Upper lobe of left lung (tissue), 6 donors: ENCODE measurements around the gene MC2R. TPM values are rescaled to one million over a fixed set of nuclear protein-coding genes. Genes with fewer than 3 reads are reported as not detected.

ENCODE experiments used
- ATAC-seq, 2 donors: fragments of 200-7000 bp; cut with Tn5 transposase; one replicate each; pipeline ENCODE4 v1.9.1; 2022; ENCODE audit warnings: mild to moderate bottlenecking in 2 of 2, moderate library complexity in 2 of 2; ENCODE audit not compliant: low FRiP score in 2 of 2
- DNase-seq, 2 donors: peaks; one replicate each; pipeline ENCODE4 v3.0.0-alpha.2; 2019 to 2020
- H3K27ac ChIP-seq, 4 donors: fragments of 200-600 bp; sonication (generic); one replicate each; pipeline ENCODE4 v1.5.1; 2016 to 2019
- H3K27me3 ChIP-seq, 4 donors: fragments of 200-600 bp; sonication (generic); one replicate each; pipeline ENCODE4 v1.5.1; 2017 to 2019
- H3K36me3 ChIP-seq, 4 donors: fragments of 200-600 bp; sonication (generic); one replicate each; pipeline ENCODE4 v1.5.1; 2016 to 2019
- H3K4me1 ChIP-seq, 4 donors: fragments of 200-600 bp; sonication (generic); one replicate each; pipeline ENCODE4 v1.5.1; 2018 to 2019
- H3K4me3 ChIP-seq, 4 donors: fragments of 200-600 bp; sonication (generic); one replicate each; pipeline ENCODE4 v1.5.1; 2017 to 2019; ENCODE audit warnings: mild to moderate bottlenecking in 2 of 4, moderate library complexity in 1 of 4
- H3K9me3 ChIP-seq, 4 donors: fragments of 200-600 bp; sonication (generic); one replicate each; pipeline ENCODE4 v1.5.1; 2018 to 2019
- CTCF ChIP-seq, 6 experiments: fragments of 450-650 bp in 4 of 6; fragments of 200-600 bp in 2 of 6; sonication (generic) in 2 of 6; IDR thresholded peaks; one replicate each; pipeline ENCODE4 v1.5.1; 2016 to 2019; ENCODE audit warnings: antibody characterized with exemption in 6 of 6
- EP300 ChIP-seq, 4 donors: sonication (generic); formaldehyde crosslinking; IDR thresholded peaks; one replicate each; pipeline ENCODE4 v1.5.1; 2017; ENCODE audit warnings: antibody characterized with exemption in 4 of 4, control low read depth in 2 of 4
- POLR2A ChIP-seq, 4 donors: fragments of 450-650 bp; IDR thresholded peaks; one replicate each; pipeline ENCODE4 v1.5.1; 2016 to 2017; ENCODE audit warnings: antibody characterized with exemption in 4 of 4, mild to moderate bottlenecking in 2 of 4
- POLR2AphosphoS5 ChIP-seq, 2 donors: sonication (generic); formaldehyde crosslinking; IDR thresholded peaks; one replicate each; pipeline ENCODE4 v1.5.1; 2017; ENCODE audit warnings: antibody characterized with exemption in 2 of 2
- WGBS, 2 donors: methylation state at CpG; one replicate each; pipeline ENCODE4 v1.1.5; 2017 to 2018; 5-methylcytosine and 5-hydroxymethylcytosine counted together
- total RNA-seq, 6 donors: library from RNA; depleted of rRNA in 4 of 6; stranded (reverse); fragments of >200 nt in 4 of 6; gene quantifications; one replicate each; pipeline versions ENCODE4 v1.1.0 to v1.2.1, GENCODE V29; 2016 to 2021
- donor health status: DM: no; HTN: no; CAD: no; lungs with moderate emphysema.
- donor health status: DM: no; HTN: yes; CAD: no; lungs with severe emphysema.

Gene MC2R
- total RNA-seq, 6 donors from 2014 or later = not detected

- WGBS, 2 donors = 70 to 71% methylated on average over 10 of the region's 10 CpGs
- TF ChIP-seq CTCF (IDR thresholded peaks at IDR 0.05) = no peak
- no peak for TF ChIP-seq POLR2A (IDR thresholded peaks at IDR 0.05)
- no peak for TF ChIP-seq EP300 (IDR thresholded peaks at IDR 0.05)
- no peak for TF ChIP-seq POLR2AphosphoS5 (IDR thresholded peaks at IDR 0.05)
- Histone ChIP-seq H3K27ac (no peak overlapping the region), H3K27me3 (no peaks in the 10 kb centered on the region), H3K9me3 (no peaks in the 10 kb centered on the region), H3K36me3 (no peaks in the 10 kb centered on the region), H3K4me1 (peaks cover 0 to 6% (median 0%) of the 10 kb centered on the region in 4 donors), H3K4me3 (no peak overlapping the region)
- ATAC-seq = no peak
- DNase-seq = no peak
Measured at GRCh38 chr18:13913205-13913604, 2.1 kb downstream of the MC2R start.

- no peak overlapping the region for H3K27ac ChIP-seq
- H3K9me3 ChIP-seq = no peaks in the 10 kb centered on the region
- no peak overlapping the region for H3K4me3 ChIP-seq
- H3K27me3 ChIP-seq = no peaks in the 10 kb centered on the region
- H3K36me3 ChIP-seq = no peaks in the 10 kb centered on the region
- TF ChIP-seq POLR2A (IDR thresholded peaks at IDR 0.05) = no peak
- no peak for TF ChIP-seq EP300 (IDR thresholded peaks at IDR 0.05)
- no peak for TF ChIP-seq POLR2AphosphoS5 (IDR thresholded peaks at IDR 0.05)
- no peak for TF ChIP-seq CTCF (IDR thresholded peaks at IDR 0.05)
- no peak for DNase-seq
- WGBS, 2 donors = 84 to 89% methylated on average over 9 of the region's 9 CpGs
- peaks cover 0 to 6% (median 0%) of the 10 kb centered on the region in 4 donors for H3K4me1 ChIP-seq
- ATAC-seq = no peak
Measured at GRCh38 chr18:13912601-13913000, 2.7 kb downstream of the MC2R start.

- no peak overlapping the region for H3K4me3 ChIP-seq
- H3K36me3 ChIP-seq = no peaks in the 10 kb centered on the region
- no peak for DNase-seq
- no peak for ATAC-seq
- H3K27me3 ChIP-seq = no peaks in the 10 kb centered on the region
- H3K4me1 ChIP-seq = no peaks in the 10 kb centered on the region
- H3K27ac ChIP-seq = no peak overlapping the region
- no peak for TF ChIP-seq POLR2AphosphoS5 (IDR thresholded peaks at IDR 0.05)
- TF ChIP-seq CTCF (IDR thresholded peaks at IDR 0.05) = no peak
- TF ChIP-seq POLR2A (IDR thresholded peaks at IDR 0.05) = no peak
- TF ChIP-seq EP300 (IDR thresholded peaks at IDR 0.05) = no peak
- 75 to 89% methylated on average over 6 of the region's 6 CpGs for WGBS, 2 donors
- no peaks in the 10 kb centered on the region for H3K9me3 ChIP-seq
Measured at GRCh38 chr18:13910986-13911385, 4.3 kb downstream of the MC2R start.

- DNase-seq = no peak
- Histone ChIP-seq H3K4me3 (no peak overlapping the region), H3K27ac (no peak overlapping the region), H3K27me3 (no peaks in the 10 kb centered on the region), H3K4me1 (no peaks in the 10 kb centered on the region), H3K9me3 (no peaks in the 10 kb centered on the region), H3K36me3 (no peaks in the 10 kb centered on the region)
- TF ChIP-seq POLR2AphosphoS5 (IDR thresholded peaks at IDR 0.05) (no peak), EP300 (IDR thresholded peaks at IDR 0.05) (no peak), CTCF (IDR thresholded peaks at IDR 0.05) (no peak), POLR2A (IDR thresholded peaks at IDR 0.05) (no peak)
- ATAC-seq = no peak
Measured at GRCh38 chr18:13910501-13910900, 4.8 kb downstream of the MC2R start.

GRCh38 chr18:13909141-13909940, 6.0 kb downstream of the MC2R start:
- no peak for TF ChIP-seq POLR2A (IDR thresholded peaks at IDR 0.05)
- TF ChIP-seq CTCF (IDR thresholded peaks at IDR 0.05) = no peak
- H3K4me1 ChIP-seq = no peaks in the 10 kb centered on the region
- WGBS, 2 donors = 74 to 80% methylated on average over 4 of the region's 4 CpGs

More at GRCh38 chr18:13909141-13909940, 6.0 kb downstream of the MC2R start:
- DNase-seq = no peak
- ATAC-seq = no peak
- Histone ChIP-seq H3K36me3 (no peaks in the 10 kb centered on the region), H3K27me3 (no peaks in the 10 kb centered on the region), H3K27ac (no peak overlapping the region), H3K4me3 (no peak overlapping the region), H3K9me3 (no peaks in the 10 kb centered on the region)
